NCI-H510A (cell line): ENCODE results near the gene JAKMIP1.

Source experiments
- DNase-seq: peaks from one replicate; lab custom pipeline; 2025; lab: John Stamatoyannopoulos, UW

Gene JAKMIP1

GRCh38 chr4:6200011-6200921, at the start of gene JAKMIP1:
Gene JAKMIP1, minus strand, starts transcription at chr4:6200549. Its CDS starts 87,699 bp downstream, at chr4:6112850.
- DNase-seq: no peak

GRCh38 chr4:6248394-6248793, 48.0 kb upstream of the JAKMIP1 start:
- no peak for DNase-seq

GRCh38 chr4:6246170-6246634, 45.9 kb upstream of the JAKMIP1 start:
- DNase-seq: no peak

GRCh38 chr4:6245246-6246169, 45.2 kb upstream of the JAKMIP1 start:
- DNase-seq: no peak

- DNase-seq: no peak
These were observed 42.1 kb upstream of the JAKMIP1 start for GRCh38 chr4:6242271-6243029.

DNA sequence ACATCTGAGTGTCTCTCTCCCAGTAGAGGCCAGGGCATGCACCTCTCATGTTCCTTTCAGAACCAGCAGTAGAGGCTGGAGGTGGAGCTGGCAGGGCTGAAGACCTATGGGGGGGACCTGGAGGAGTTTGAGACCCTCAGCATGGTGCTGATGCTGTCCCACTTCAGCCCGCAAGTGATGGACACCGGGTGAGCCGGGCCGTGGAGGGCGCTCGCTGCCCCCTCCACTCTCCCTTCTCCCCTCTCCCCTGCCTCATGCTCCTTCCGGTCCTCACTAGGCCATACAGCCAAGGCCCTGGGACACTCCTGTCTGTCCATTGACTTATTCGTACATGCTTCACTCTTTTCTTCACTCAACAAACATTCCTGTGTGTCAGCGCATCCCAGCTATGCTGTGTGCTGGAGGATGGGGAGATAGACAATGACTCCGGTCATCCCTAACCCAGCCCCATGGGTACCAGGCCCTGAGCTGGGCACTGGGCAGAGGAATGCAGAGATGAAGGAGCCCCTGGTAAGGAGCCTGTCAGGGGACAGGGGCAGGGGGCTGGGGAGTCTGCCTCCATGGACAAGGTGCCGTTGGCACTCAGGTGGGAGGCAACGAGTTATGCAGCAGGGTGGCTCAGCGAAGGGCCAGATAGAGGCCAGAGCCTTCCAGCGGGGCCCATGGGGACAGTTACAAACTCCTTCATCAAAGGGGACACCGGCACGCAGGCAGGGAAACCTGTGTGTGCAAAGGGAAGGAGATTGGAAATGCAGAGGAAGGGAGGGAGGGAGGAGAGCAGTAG, 40.9 kb upstream of the JAKMIP1 start:
- no peak for DNase-seq

- no peak for DNase-seq
These were observed 39.6 kb upstream of the JAKMIP1 start for GRCh38 chr4:6239968-6240367.

DNA sequence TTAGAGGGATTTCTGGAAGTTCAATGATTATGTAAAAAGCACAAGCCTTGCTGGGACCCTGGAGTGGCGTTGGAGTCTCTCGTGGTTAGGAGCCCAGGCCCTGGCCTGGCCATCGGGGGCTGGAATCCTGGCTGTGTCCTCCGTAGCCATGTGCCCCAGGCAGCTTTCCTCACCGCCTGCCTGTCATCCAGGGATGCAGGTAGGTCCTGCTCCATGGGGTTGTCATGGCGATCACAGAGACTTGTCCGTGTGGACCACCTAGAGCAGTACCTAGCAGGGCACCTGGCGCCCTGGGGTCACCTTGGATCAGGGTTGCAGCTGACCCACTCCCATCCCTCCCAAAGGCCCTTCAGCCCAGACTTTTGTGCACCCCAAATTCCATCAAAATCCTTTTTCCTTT, 39.1 kb upstream of the JAKMIP1 start:
- DNase-seq: no peak

- no peak for DNase-seq
These were observed 36.6 kb upstream of the JAKMIP1 start for GRCh38 chr4:6236816-6237390.

GRCh38 chr4:6235901-6236640, 35.7 kb upstream of the JAKMIP1 start:
- DNase-seq: no peak

GRCh38 chr4:6235012-6235411, 34.7 kb upstream of the JAKMIP1 start:
- no peak for DNase-seq

GRCh38 chr4:6233929-6234328, 33.6 kb upstream of the JAKMIP1 start:
- no peak for DNase-seq

- no peak for DNase-seq
These were observed 32.8 kb upstream of the JAKMIP1 start for GRCh38 chr4:6232836-6233785.

DNA sequence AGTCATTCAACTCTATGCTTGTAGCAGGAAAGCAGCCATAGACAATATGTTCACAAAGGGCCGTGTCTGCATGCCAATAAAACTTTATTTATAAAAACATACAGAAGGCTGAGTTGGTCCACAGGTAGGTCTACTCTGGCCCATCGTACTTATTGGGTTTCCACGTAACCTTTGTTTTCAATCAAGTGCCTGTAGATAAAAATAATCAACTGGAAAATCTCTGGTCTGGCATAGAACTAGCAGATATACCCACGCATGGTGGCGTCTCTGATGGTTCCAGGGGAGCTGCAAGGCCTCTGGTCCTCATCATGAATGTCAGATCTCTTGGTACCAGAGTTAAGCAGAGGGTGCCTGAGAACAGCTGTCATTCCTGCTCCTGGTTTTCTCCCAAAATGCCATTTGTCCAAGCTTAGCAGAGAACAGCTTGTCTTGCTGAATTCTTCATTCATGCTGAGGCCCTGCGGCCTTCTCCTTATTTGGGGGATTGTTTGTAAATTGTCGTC, 31.4 kb upstream of the JAKMIP1 start:
- no peak for DNase-seq

DNA sequence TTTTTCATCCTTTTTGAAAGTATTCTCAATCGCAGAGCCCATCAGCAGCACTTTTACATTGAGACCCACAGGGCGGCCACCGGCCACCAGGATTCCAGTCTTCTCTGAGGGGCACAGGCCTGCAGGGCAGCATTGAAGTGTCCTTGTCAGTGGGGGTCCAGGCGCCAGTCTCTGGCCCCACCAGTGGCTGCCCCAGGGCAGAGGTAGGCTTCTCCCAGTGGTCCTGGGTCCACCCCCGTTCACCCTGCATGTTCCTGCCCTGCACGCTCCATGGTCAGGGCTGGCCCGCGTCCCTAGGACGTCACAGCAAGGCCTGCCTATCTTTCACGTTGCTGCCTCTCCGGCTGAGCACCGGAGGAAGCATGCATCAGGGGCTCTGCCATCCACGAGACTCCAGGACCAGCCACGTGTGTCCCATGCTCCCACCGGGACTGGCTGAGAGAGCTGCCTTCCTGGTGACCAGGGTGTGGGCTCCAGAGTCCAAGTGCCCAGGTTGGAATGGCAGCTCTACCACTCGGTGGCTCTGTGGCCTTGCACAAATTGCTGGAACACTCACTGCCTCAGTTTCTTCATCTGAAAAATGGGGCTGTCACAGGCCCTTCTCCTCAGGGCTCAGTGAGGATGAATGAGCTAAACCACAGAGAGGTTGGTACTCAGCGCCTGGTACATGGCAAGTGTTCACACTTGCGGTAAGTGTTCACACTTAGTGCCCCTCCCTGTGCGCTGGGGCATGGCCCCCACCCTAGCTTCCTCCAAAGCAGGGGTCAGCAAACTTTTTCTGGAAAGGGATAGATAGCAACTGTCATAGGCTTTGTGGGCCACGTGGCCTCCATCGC, 30.7 kb upstream of the JAKMIP1 start:
- no peak for DNase-seq

DNA sequence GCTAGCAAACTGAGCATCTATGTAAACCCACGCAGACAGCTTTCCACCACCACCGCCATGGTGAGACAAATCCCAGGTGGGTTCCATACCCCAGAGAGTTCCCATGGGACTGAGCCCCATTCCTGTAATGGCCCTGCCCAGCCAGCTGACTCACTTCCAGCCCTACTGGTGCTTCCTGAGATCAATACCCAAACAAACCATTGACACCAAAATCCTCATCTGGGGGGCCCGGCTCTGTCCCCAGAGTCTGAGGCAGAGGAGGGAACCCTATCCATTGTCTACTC, 30.1 kb upstream of the JAKMIP1 start:
- DNase-seq: no peak

GRCh38 chr4:6229671-6230501, 29.5 kb upstream of the JAKMIP1 start:
- no peak for DNase-seq
